ENCODE results near the gene RANGAP1. TPM values are rescaled to one million over a fixed set of nuclear protein-coding genes. Genes with fewer than 3 reads are reported as not detected.

Gene RANGAP1
- total and polyA plus RNA-seq, 2 of the 13 experiments (the other 11 are each of a cell fraction or from before 2014, with no cell fraction given), result 51.8 to 83.9 TPM

DNA sequence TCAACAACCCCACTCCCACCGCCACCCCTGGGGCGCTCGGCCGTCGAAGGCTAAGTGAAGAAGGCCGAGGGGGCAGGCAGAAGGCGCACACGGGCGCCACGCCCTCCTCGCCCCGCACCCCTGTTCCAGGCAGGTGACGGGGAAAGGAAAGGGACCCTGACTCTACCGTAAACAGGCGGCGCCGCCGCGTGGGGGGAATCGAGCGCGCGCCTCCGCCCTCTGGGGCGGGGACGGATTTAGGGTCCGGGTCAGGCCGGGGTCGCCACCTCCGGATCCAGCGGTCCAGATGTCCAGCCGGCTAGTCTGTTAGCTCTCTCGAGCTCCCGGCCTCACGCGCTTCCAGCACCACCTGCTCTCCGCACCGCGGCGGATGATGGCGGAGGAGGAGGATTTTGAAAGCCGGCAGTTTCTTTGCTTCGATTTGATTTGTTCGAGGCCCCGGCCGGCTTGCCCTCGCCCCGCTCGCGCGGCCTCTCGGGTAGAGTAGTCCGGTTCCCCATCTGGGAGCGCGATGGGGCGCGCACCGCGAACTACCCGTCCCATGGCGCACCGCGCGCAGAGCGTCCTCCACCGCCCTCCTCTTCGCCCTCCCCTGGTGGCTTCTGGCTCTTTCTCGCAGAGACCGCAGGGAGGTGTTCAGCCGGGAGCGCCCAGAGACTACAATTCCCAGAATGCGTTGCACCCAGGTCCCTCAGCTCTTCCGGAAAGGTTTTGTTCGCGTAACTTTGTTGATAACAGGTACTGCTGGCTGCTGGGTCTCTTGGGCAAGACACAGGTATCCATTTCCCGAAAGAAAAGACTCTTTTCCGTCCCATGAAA is at the start of gene RANGAP1 (continued):
- TF ChIP-seq ZNF430 (CRISPR knock-in tag; IDR thresholded peaks at IDR 0.05) (no peak), ZNF234 (CRISPR knock-in tag; conservative IDR thresholded peaks at IDR 0.05) (no peak), ZNF33B (CRISPR knock-in tag; IDR thresholded peaks at IDR 0.05) (no peak), MATR3 (CRISPR knock-in tag; IDR thresholded peaks at IDR 0.05) (no peak), CBFB (CRISPR knock-in tag; IDR thresholded peaks at IDR 0.05) (peak; percentile 62), CCDC6 (CRISPR knock-in tag; IDR thresholded peaks at IDR 0.05) (no peak), ZNF264 (CRISPR knock-in tag; IDR thresholded peaks at IDR 0.05) (no peak), CREB1 (IDR thresholded peaks at IDR 0.05) (peak; percentile 64), CREB1 (CRISPR knock-in tag; IDR thresholded peaks at IDR 0.05) (peak; percentile 89), ZNF280D (CRISPR knock-in tag; IDR thresholded peaks at IDR 0.05) (no peak), MBNL3 (CRISPR knock-in tag; conservative IDR thresholded peaks at IDR 0.05) (no peak), MED13 (CRISPR knock-in tag; IDR thresholded peaks at IDR 0.05) (0 out of 2 replicates have a peak, but pooled peaks have one; percentile 19), MIER2 (CRISPR knock-in tag; IDR thresholded peaks at IDR 0.05) (no peak), ELF4 (CRISPR knock-in tag; IDR thresholded peaks at IDR 0.05; ENCODE audit: borderline replicate concordance) (peak; percentile 85; the same call in 1 of the 2 replicates), NR1H2 (CRISPR knock-in tag; IDR thresholded peaks at IDR 0.05; ENCODE audit: borderline replicate concordance, low read depth) (no peak), CHCHD3 (CRISPR knock-in tag; IDR thresholded peaks at IDR 0.05) (no peak), BATF2 (CRISPR knock-in tag; IDR thresholded peaks at IDR 0.05) (peak; percentile 57; the same call in 1 of the 2 replicates), FLYWCH1 (CRISPR knock-in tag; IDR thresholded peaks at IDR 0.05) (no peak), TBP (CRISPR knock-in tag; IDR thresholded peaks at IDR 0.05) (no peak)
- TF ChIP-seq, protein P1, sequence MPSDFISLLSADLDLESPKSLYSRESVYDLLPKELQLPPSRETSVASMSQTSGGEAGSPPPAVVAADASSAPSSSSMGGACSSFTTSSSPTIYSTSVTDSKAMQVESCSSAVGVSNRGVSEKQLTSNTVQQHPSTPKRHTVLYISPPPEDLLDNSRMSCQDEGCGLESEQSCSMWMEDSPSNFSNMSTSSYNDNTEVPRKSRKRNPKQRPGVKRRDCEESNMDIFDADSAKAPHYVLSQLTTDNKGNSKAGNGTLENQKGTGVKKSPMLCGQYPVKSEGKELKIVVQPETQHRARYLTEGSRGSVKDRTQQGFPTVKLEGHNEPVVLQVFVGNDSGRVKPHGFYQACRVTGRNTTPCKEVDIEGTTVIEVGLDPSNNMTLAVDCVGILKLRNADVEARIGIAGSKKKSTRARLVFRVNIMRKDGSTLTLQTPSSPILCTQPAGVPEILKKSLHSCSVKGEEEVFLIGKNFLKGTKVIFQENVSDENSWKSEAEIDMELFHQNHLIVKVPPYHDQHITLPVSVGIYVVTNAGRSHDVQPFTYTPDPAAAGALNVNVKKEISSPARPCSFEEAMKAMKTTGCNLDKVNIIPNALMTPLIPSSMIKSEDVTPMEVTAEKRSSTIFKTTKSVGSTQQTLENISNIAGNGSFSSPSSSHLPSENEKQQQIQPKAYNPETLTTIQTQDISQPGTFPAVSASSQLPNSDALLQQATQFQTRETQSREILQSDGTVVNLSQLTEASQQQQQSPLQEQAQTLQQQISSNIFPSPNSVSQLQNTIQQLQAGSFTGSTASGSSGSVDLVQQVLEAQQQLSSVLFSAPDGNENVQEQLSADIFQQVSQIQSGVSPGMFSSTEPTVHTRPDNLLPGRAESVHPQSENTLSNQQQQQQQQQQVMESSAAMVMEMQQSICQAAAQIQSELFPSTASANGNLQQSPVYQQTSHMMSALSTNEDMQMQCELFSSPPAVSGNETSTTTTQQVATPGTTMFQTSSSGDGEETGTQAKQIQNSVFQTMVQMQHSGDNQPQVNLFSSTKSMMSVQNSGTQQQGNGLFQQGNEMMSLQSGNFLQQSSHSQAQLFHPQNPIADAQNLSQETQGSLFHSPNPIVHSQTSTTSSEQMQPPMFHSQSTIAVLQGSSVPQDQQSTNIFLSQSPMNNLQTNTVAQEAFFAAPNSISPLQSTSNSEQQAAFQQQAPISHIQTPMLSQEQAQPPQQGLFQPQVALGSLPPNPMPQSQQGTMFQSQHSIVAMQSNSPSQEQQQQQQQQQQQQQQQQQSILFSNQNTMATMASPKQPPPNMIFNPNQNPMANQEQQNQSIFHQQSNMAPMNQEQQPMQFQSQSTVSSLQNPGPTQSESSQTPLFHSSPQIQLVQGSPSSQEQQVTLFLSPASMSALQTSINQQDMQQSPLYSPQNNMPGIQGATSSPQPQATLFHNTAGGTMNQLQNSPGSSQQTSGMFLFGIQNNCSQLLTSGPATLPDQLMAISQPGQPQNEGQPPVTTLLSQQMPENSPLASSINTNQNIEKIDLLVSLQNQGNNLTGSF (CRISPR knock-in tag; IDR thresholded peaks at IDR 0.05), result no peak
- TF ChIP-seq, protein P2, sequence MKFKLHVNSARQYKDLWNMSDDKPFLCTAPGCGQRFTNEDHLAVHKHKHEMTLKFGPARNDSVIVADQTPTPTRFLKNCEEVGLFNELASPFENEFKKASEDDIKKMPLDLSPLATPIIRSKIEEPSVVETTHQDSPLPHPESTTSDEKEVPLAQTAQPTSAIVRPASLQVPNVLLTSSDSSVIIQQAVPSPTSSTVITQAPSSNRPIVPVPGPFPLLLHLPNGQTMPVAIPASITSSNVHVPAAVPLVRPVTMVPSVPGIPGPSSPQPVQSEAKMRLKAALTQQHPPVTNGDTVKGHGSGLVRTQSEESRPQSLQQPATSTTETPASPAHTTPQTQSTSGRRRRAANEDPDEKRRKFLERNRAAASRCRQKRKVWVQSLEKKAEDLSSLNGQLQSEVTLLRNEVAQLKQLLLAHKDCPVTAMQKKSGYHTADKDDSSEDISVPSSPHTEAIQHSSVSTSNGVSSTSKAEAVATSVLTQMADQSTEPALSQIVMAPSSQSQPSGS (CRISPR knock-in tag; IDR thresholded peaks at IDR 0.05), result no peak
